Measurements from ENCODE around the gene MYO5B.

The MYO5B gene

DNA sequence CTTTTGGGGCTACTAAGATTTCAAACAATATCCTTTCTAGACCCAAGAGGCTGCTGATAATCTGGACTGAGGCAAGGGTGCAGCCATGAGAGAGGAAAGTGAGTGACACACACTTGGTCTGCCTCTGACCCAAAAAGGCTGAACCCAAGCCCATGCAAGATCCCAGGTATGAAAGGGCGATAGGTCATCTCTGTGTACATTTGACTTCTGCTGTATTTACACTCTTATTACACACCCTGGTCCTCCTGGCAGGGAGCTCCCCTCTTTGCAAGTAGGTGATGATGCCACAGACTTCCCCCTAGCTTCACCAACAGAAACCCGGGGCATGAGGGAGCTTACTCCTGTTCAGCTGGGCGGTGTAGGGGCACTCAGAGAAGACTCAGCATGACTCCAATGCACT is 319.8 kb downstream of the MYO5B start:
- DNase-seq = no peak

DNA sequence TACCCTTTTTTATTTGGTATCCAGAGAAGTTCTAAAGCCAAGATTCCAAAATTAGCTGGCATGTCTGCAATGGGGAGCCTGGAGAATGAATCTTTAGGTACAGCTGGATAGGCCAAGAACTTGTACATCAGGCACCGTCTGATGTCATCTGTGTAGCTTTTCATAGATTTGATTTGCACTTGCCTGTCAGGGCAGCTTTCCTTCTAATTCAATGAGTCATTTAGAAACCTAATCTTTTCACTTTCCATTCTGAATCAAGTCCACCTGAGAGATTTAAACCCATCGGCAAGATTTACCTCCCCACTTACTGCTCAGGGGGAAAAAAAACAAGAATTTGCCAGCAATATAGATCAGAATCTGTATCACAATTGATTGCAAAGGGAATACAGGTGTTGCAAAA is 320.7 kb downstream of the MYO5B start:
- no peak for DNase-seq

DNA sequence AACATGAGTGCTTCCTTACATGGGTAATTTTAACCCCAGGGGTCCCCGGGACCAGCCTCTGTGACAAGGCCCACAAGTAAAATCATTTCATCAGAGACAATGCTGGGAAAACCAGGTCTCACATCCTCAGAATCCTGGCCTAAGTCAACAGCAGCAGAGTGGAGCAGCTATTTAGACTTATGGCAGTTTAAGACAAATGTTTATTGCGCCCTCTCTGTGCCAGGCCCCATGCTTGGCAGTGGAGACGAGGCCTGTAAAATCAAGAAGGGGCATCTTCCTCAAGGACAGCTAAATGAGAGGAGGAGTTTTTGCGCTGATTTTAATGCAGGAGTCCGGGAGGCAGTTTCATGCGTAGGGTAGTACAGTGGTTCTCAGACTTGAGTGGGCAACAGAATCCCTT is 325.6 kb downstream of the MYO5B start:
- DNase-seq = no peak

DNA sequence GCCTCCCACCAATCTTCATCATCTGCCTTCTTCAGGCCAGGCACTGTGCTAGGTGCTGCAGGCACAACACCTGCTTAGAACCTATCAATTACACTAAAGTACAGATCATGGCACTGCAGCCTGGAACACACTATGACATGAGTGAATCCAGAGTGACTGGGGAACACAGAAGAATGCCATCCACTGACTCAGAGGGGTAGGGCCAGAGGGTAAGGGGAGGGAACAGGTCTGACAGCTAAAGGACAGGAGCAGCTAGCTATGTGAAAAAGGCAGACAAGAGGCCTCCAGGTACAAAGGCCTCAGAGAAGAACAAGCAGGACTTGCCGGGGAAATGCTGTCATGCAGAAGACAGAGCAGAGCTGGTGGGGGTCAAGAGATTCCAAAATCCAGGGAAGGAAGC is 328.3 kb downstream of the MYO5B start:
- DNase-seq = no peak

DNA sequence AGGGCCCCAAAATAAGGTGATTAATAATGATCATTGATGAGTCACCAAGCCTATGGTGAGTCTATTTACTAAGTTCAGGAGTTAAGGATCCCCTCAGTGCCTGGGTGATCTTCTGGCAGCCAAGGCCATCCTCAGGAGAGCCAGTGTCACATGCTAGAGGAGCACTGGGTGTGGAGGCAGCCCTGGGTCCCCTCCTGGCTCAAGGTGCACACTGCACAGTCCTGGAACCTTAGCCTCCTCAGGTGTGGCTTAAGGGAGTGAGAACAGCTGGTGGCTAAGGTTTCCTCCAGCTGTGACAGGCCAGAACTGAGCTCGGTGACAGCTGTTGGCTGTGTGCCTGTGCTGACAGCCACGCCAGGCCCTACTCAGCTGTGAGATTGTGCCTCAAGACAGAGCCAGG is 329.5 kb downstream of the MYO5B start:
- peak; percentile 20 for DNase-seq

DNA sequence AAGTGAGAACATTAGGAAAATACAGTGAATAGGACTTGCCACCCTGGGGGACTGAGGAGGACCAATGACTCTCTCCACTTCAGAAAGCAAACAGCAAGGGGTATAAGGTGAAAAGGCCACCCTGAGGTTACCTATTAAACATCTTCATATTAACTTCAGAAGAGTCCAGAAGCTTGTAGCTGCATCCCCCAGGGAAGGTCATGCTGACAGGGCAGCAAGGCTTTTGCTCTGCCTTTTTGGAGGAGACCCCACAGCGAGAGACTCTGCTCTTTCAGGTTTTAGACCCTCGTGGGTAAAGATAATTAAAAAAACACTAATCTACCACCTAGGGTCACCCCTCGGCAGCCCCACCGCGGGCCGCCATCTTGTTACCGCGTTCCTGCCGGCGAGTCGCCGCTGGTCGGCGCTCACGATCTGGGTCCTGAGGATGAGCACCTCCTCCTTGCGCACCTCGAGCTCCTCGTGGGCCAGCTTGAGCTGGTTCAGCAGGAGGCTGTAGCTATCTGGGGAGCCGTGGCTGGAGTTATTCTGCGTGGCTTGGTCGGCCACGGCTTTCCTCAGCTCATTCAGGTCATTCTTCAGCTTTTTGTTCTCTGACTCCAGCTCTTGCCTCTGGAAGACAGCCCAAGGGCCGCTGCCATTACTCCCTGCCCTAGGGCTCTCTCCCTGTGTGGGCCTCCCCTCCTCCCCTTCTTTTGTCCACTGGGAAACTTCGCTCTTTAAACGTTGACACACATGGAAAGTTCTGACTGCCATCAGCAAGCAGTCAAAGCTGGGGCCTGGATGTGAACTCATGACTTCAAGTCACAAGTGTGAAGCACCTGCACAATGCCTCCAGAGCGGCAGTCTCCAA is 331.0 kb downstream of the MYO5B start:
- DNase-seq = no peak

DNA sequence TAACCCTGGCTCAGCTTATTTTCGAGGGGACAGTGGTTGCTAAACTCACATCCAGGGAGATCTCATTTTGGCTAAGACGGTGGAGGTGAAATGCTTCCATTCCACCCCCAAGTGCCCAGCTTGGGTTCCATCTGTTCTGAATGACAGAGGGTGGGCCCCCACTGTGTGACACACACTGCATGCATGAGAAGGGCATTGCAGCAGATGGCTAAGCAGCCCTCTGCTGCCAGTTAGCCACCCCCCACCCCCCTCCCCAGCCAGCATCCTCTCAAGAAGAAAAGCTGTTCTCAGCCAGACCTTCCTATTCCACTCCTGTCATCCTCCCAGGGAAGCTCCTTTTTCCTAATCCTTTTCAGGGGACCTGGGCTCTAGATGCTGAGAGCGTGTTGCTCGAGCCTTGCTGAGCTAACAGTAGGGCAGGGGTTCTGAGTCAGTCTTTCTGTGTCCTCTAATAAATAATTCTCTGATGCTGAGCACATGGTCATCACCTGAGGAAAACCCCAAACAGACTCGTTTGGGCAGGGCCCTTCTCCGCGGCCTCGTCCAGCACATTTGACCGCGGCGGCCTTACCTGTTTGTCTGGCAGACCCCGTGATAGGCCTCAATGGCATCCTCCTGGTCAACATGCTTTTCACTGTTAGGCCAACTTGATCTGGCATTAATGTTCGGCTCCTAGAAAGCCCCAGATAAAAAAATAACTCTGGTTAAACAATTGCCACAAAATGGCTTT is 332.1 kb downstream of the MYO5B start:
- no peak for DNase-seq

DNA sequence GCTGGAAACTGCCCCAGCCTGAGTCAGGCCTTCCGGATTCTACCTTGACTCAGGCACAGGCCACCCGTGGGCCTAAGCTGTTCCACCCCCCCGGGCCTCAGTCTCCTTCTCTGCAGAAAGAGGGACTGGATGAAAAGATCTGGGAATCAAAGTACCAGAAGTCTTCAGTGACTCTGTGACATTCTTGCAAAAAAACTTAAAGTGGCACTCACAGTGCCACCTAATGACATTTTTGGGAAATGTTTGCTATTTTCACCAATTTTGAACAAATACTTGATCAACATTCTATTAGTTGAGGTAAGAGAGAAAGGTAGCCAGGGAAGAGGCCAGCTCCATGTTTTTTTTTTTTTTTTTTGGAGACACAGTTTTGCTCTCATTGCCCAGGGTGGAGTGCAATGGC is 333.3 kb downstream of the MYO5B start:
- no peak for DNase-seq

DNA sequence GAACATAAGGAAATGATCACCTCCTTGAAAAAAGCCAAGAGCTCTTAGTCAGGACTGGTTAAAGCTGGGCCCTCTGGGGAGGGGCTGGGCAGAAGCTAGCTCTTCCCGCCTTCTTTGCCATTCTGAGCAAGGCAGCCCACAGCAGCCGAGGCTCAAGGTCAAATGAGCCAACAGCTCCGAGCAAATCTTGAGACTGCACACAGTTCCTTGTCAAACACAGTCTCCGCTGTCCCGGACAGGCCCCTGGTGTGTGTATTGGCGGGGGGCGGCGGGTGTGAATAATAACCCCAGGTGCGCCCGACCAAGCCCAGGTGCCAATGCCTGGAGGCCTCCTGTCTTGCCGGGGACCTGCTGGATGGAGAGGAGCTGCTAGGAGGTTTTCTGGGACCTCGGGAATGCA is 335.2 kb downstream of the MYO5B start:
- DNase-seq = no peak

DNA sequence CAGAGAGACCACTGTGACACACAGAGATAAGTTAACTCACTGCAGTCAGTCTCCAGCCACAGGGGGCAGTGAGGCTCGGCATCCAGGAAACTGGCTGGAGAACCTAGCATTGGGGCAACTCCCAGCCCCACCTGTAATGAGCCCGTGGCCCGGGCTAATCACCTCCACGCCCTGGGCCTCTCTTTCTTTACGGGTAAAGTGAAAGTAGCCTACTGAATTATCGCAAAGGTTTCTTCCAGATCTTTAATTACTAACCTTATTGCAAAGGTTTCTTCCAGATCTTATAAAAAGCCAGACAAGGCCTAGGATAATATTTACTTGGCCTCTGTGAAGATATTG is 336.0 kb downstream of the MYO5B start:
- DNase-seq = no peak

DNA sequence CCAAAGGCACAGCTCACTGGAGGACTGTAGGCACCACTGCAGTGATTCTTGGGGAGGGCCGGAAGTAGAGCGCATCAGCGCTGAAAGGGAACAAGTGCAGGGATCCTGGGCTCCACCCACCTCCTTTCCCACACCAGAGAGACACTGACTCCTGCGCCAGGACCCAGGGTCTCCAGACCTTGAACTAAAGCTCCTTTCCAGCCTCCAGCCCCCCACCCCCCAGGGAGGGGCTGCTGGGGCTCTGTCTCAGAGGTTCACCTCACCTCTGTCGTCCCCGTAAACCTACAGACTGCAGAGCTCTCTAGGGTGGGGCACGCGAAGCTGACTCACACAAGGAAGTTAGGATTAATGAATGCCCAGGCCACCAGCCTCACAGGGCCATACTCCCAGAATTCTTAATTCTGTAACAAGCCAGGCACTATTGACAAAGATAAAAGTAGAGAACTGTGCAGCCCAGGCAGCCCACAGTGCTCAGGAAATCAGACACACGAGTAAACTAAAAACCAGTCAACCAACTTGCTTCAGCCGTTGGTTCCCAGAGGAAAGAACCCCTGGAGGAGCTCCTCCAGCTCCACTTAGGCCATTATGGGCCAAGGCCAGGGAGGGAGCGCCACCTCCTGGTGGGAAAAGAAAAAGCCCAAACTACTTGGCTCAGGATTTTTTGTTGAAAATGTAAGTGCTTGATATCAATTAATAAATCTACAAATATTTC is 336.5 kb downstream of the MYO5B start:
- DNase-seq = peak; percentile 21

DNA sequence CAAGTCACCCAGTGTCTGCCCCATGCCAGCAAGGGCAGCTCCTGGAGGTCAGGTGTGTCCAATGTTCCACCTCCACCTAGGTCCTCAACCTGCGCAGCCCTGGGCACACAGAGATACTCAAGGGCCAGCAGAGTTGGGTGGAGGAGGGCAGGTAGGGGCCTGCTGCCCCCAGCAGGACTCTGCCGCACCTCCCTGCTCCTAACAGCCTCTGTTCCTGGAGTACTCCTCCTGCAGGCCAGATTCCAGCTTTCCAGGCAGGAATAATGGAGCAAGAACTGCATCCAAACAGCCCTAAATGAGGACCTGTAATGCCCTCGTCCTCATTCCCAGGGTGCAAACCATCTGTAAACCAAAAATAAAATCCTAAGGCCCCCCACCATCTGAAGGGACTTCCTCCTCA is 337.2 kb downstream of the MYO5B start:
- DNase-seq = no peak

DNA sequence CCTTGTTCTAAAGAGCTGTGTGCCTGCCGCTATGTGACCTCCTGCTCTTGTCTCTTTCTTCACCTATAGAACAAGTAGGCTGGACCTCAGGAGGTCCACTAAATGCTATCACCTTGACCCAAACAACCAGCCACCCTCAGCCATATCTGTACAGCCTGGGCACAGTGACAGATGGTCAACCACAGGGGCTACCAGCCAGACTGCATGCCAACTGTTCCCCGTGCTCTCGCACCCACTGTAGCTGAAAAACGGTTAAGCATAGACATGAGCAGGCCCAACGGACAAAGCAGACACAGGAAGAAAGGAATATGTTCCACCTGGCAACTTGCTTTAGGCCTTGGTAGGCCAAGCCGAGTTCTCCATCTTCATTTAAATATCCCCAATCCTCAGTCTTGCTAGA is 338.5 kb downstream of the MYO5B start:
- DNase-seq = no peak

DNA sequence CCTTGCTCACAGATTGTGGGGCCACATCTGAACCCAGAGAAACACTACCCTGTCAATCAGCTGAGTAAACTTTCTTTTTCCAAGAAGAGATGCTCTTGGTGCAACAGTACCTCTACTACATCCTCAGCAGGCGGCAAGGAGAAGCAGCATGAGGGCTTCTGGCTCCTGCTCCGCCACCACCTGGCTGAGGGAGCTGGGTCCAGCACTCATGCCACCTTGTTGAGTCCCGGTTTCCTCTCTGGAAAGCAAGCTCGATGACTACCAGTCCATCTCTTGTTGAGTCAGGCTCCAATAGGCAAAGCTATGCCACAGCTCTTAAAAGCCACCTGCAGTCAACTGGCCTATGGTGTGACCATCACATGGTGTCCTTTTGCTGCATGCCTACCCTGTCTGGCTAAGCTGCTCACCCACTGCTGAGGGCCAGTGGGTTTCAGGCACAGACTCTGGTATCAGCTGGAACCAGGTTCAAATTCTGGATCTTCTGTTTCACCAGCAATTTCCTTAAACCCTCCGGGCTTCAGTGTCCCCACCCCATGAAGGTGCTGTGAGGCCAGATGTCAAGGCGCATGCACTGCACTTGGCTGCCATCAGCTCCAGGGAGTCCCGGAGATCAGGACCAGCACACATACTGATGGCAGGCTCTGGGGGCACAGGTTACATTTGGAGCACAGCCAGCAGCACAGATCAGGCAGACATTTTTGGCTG is 339.1 kb downstream of the MYO5B start:
- no peak for DNase-seq

DNA sequence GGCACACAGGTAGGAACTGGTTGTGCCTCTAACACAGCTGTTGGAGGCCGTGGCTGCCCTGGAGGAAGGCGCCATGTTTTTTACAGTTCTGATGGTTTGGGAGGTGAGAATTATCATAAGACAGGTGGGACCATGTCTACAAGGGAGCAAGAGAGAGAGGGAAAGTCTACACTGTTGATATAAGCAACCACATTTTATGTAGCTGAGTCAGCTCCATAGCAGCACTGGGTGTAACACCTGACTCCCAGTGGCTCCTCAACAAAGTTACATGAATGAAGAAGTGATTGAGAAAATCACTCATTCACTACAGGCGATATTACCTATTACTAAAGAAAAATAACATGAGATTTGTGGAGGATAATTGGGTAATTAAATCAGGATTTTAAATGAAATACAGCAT is 340.3 kb downstream of the MYO5B start:
- no peak for DNase-seq

DNA sequence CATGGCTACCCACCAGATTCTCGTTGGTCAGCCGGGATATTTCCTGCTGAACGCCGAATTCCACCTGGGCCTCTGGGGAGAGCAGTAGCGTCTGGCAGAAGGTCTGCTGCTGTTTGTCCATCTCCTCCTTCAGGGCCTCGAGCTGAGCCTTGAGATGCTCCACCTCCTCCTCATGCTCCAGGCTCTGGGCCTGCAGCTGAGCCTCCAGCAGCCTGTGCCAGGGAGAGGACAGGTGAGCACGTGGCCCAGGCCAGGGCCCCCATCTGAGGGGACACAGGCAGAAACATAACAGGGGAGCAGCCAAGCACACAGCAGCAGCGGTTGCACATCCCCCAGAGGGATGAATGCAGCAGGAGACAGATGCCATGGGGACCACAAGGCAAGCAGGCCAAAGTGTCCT is 341.5 kb downstream of the MYO5B start:
- DNase-seq = no peak

DNA sequence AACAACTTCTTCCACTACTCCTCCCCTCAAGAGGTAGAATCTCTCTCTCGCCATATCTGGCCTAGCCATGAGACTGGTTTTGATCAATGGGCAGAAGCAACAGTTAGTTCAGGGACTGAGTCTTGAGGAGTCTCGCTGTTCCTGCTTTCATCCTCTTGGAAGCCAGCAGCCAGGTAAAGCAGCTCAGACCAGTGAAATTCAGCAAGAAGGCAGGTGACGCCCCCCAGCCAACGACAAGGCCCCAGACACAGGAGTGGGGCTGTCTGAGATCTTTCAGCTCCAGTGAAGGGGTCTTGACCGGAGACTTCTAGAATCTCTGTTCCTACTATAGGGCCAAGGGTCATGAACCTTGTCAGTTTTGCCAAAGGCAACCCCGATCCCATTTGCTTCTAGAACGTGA is 341.9 kb downstream of the MYO5B start:
- no peak for DNase-seq

DNA sequence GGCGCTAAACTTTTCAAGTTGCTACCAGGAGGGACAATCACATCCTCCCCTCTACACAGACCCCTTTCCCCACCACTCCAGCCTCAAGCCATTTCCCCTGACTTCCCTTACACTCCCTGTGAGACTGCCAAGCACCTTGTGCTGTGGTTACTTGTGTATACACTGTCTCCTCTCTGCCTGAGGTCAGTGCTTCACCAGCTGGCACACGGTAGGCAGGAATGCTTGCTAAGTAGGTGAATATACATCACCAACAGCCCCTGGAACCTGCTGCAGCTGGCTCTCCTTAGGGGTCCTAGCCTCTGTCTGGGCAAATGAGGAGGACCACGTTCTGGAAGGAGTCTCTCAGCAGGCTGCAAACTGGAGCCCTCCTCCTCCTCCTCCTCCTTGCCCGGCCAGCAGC is 343.3 kb downstream of the MYO5B start:
- no peak for DNase-seq

DNA sequence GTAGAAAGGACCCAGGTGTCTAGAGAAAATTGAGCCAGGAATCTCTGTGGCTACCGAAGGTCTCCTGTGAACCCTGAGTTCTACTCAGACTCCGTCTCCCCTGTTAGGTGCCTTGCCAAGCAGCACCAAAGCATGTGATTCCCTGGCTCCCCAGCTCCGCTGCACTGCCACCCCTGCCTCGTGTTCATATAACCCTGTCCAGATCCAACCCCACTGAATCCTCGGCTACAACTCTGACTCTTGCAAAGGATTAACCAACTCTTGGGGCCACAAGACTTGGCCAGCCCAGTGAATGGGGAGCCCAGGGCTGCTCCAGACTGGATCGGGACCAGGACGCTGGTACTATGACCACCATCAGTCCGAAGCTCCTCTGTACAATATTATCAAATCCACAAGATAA is 344.3 kb downstream of the MYO5B start:
- no peak for DNase-seq

DNA sequence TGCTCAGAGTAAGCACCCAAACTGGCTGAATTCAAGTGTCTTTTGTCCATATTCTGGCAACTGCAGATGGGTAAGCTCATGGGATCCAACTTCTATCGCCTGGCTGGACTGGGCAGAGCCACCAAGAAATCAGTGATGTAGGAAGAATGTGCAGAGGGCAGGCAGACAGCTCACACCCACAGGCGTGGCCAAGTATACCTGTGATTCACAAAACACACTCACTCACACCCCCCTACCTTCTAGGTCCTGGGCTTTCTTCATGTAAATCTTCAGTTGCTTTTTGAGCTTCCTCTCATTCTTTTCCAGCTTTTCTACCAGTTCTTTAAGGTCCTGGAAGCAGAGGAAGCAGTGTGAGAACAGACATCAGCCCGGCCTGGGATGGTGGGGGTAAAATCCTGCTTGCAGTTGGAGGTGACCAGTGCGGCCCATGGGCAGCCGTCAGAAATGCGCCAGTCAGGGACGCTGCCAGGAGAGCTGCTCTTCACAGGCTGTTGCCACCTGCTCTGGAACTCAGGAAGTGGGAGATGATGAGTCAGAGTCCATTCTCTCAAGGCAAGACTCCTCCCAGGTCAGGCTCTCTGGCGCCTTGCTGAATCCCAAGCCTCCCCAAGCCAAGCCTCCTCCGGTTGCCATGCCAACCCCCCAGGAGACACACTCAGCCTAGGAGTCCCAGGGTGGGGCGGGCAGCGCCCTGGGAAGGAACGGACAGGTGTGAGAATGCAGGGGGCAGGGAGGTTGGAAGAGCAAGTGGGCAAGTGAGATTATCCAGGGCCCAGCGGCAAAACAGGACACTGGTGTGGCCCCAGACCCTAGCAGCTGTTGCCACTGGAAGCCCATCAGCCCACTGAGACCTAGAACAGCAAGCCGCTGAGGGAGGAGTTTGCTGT is 345.4 kb downstream of the MYO5B start:
- peak; percentile 60 for DNase-seq

DNA sequence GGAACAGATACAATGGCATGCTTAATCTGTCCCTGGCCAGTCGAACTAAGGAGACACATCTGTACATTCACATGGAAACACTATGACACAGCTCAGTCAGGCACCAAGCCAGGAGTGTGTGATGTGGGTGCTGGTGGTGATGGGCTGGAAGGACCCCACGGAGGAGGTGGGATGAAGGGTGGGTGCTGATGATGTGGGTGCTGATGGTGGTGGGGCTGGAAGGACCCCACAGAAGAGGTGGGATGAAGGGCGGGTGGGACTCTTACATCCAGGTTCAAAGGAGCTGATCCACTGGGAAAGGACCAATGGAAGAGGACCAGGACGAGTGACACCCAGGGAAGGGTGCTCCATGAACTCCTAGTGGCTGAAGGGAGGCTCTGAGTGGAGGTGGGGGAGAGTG is 346.8 kb downstream of the MYO5B start:
- no peak for DNase-seq

DNA sequence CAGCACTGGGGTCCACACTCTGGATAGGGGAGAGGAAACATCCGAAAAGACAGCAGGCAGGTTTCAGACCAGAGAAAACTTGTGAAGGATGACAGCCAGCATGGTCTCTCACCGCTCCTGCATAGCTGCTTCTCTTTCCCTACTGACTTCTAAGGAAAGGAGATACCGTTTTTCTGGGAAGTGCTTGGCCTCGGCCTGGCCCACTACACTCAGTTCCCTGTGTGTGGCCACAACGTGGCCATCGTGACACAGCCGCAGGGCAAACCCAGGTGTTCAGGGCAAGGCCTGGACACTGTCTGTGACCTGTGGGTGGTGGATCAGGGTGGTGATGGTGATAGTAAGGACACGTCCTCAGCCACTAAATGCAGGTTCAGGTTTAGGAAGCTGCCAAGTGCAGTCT is 347.4 kb downstream of the MYO5B start:
- no peak for DNase-seq

Data from NCI-H2029 treated with DMSO at 0.1 percent for 48 hours (cell line).